Adrenal gland (tissue), 12 donors: ENCODE results near the gene PHF21A. TPM values are rescaled to one million over a fixed set of nuclear protein-coding genes. Genes with fewer than 3 reads are reported as not detected.

Experiments used
- DNase-seq, 7 donors: peaks; one replicate each; pipeline ENCODE4 v3.0.0-alpha.2; 2019 to 2020
- H3K27ac ChIP-seq, 5 donors: fragments of 200-600 bp; sonication (generic) in 4 of 5; 1 replicate in 3 of 5; 2 replicates in 2 of 5; pipeline versions ENCODE4 v1.5.1 to v1.8.0; 2016 to 2020; ENCODE audit warnings: mild to moderate bottlenecking in 1 of 5
- H3K27me3 ChIP-seq: fragments of 200-600 bp; 2 replicates; pipeline ENCODE4 v1.8.0; 2021
- H3K36me3 ChIP-seq, 2 donors: fragments of 200-600 bp; replicated peaks in 1 of 2; 1 replicate in 1 of 2; 2 replicates in 1 of 2; pipeline versions ENCODE4 v1.5.1 to v1.8.0; 2018 to 2022
- H3K4me1 ChIP-seq, 2 donors: fragments of 200-600 bp; replicated peaks in 1 of 2; 1 replicate in 1 of 2; 2 replicates in 1 of 2; pipeline versions ENCODE4 v1.5.1 to v1.8.0; 2018 to 2021
- H3K4me3 ChIP-seq, 4 donors: fragments of 200-600 bp; sonication (generic) in 3 of 4; one replicate each; pipeline ENCODE4 v1.5.1; 2016 to 2018
- H3K9me3 ChIP-seq, 3 donors: fragments of 200-600 bp; sonication (generic) in 1 of 3; replicated peaks in 1 of 3; 1 replicate in 2 of 3; 2 replicates in 1 of 3; pipeline versions ENCODE4 v1.5.1 to v1.8.0; 2016 to 2021
- POLR2A ChIP-seq, 2 donors: fragments of 450-650 bp; IDR thresholded peaks; one replicate each; pipeline ENCODE4 v1.6.1; 2017; ENCODE audit warnings: antibody characterized with exemption in 2 of 2, mild to moderate bottlenecking in 2 of 2, moderate library complexity in 1 of 2
- WGBS, 4 donors: extraction: QIAGEN DNeasy Blood & Tissue Kit in 2 of 4; methylation state at CpG; one replicate each; pipeline versions ENCODE4 v1.1.5 to v1.1.7; 2013 to 2017; 5-methylcytosine and 5-hydroxymethylcytosine counted together
- intact Hi-C, 2 donors: fragments of 100-400 bp; cut with DNase I; formaldehyde crosslinking; loops; one replicate each; pipeline versions ENCODE4 v1.14.1 to v1.15.0; 2022 to 2023
- polyA plus RNA-seq, 3 donors: library from polyadenylated mRNA; stranded (reverse); fragments of 200-250 nt in 2 of 3; fragments of 350-450 nt in 1 of 3; fragmentation: Illumina TruSeq in 1 of 3; extraction: RNeasy Lipid Tissue Mini Kit (QIAGEN cat#74804) in 1 of 3; gene quantifications; one replicate each; pipeline ENCODE4 v1.2.3, GENCODE V29; 2013 to 2014
- total RNA-seq, 9 donors: library from RNA; depleted of rRNA in 4 of 9; stranded (reverse); fragments of >200 nt in 4 of 9; fragments of 120-200 nt in 1 of 9; fragmentation: NEBNext Ultra II Directional in 1 of 9; extraction: Animal tissue kit (Norgen Biotek cat#: 25700) in 1 of 9; gene quantifications; one replicate each; pipeline versions ENCODE4 v1.1.0 to v1.2.4, GENCODE V29; 2013 to 2023
- TF ChIP-seq, protein P1 (sequence below), 6 experiments: fragments of 450-650 bp in 4 of 6; fragments of 200-600 bp in 2 of 6; sonication (generic) in 1 of 6; IDR thresholded peaks; 1 replicate in 5 of 6; 2 replicates in 1 of 6; pipeline versions ENCODE4 v1.5.1 to v1.8.0; 2016 to 2021; ENCODE audit warnings: antibody characterized with exemption in 6 of 6, mild to moderate bottlenecking in 2 of 6, moderate library complexity in 1 of 6
- donor health status: healthy with polysubstance abuse.
- donor health status: Bipolar disorder and iron deficiency.
- donor health status: DM: yes; HTN: yes; CAD: no.
- donor health status: DM: no; HTN: no; CAD: no.
- donor health status: DM: no; HTN: no; CAD: no.
- donor health status: DM: yes; HTN: yes; CAD: no.

The PHF21A gene
- total and polyA plus RNA-seq, 12 donors, result 28.4 to 85.1 (median 40.0) TPM

DNA sequence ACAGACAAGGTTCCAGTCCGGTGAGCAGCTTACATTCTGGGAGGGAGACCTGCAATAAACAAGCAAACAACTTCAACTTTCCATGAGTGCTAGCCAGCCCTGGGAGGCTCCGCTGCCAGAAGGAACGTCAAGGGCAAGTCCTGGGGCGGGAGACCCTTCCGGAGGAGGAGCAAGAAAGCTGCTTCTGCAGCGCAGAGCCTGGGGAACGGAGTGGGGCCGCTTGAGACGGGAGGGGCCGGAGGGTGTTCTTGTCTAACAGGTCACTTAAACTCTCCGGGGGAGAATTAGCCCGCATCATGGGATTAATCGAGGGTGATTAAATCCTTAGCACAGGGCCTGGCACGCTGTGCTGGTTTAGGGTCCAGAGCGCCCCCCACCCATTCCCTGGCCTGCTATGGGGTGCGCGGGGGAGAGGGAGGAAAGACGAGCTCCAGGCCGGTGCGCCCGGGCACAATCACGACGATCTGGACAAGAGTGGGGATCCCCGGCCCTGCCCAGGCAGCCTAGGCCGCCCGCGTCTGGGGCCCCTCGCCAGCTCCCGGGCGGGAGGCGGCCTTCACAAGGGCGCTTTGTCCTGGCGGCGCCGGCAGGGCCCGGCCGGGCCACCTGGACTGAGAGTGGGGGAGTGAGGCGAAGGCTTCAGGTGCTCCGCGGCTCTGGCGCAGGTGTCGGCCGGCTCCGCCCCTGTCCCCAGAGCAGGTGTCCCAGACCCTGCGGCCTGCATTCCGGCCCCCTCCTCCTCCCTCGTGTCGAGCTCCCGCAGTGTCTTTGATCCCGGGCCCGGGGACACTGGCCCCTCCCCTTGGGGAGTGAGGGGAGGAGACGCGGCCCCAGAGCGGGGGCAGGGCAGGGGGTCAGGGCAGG lies 199.5 kb downstream of the PHF21A start:
- no peaks in the 10 kb centered on the region for H3K36me3 ChIP-seq
- H3K4me3 ChIP-seq, result peak overlapping the region in 2 of 4 donors; percentile 13 to 59
- no peaks in the 10 kb centered on the region for H3K27me3 ChIP-seq
- peaks cover 6 to 27% of the 10 kb centered on the region in 2 donors for H3K4me1 ChIP-seq
- 17 to 40% (median 21%) methylated on average over 5 to 54 of the region's 54 CpGs for WGBS, 4 donors
- H3K9me3 ChIP-seq, result no peaks in the 10 kb centered on the region
- peak in 1 of 2 donors; percentile 15 for TF ChIP-seq POLR2A (IDR thresholded peaks at IDR 0.05)
- TF ChIP-seq, protein P1, sequence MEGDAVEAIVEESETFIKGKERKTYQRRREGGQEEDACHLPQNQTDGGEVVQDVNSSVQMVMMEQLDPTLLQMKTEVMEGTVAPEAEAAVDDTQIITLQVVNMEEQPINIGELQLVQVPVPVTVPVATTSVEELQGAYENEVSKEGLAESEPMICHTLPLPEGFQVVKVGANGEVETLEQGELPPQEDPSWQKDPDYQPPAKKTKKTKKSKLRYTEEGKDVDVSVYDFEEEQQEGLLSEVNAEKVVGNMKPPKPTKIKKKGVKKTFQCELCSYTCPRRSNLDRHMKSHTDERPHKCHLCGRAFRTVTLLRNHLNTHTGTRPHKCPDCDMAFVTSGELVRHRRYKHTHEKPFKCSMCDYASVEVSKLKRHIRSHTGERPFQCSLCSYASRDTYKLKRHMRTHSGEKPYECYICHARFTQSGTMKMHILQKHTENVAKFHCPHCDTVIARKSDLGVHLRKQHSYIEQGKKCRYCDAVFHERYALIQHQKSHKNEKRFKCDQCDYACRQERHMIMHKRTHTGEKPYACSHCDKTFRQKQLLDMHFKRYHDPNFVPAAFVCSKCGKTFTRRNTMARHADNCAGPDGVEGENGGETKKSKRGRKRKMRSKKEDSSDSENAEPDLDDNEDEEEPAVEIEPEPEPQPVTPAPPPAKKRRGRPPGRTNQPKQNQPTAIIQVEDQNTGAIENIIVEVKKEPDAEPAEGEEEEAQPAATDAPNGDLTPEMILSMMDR (IDR thresholded peaks at IDR 0.05), result no peak
- DNase-seq, result peak in 6 of 7 donors; percentile 40 to 60 (median 50)
- intact Hi-C loops, result no loop called here
- H3K27ac ChIP-seq, result peak overlapping the region in 2 of 5 donors; percentile 63 to 70

DNA sequence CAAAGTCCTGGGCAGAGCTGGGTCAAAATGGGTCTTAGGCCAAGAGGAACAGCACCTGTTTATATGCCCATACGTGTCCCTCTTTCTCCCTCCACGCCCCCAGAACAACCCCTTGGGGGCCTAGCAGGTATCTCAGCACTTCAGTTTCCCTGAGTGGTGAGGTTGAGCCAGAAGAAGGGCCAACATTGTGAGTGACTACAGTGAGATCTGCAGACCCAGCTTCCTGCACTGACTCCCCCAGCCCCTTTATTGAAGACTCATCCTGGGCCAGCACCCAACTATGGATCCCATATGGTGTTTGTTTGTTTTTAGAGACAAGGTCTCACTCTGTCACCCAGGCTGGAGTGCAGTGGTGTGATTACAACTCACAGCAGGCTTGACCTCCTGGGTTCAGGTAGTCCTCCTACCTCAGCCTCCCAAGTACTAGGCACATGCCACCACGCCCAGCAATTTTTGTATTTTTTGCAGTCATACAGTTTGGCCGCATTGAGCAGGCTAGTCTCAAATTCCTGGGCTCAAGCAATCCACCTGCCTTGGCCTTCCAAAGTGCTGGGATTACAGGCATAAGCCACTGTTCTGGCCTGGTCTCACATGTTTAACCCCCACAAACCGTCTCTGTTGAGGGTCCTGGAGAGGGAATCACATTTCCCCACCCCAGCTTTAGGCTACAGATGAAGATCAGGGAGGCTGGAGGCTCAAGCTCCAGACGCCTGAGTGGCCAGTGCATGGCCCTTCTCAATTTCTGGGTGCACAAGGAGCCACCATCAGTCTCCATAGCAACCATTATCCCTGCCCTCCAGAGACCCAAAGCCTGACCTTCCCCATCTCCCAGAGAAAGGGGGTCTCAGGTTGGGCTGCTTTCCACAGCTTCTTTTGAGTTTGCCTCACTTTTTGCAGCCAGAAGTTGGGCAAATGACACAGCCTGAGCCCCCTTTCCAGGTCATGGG lies 200.4 kb downstream of the PHF21A start:
- DNase-seq, result peak in 1 of 7 donors; percentile 12
- WGBS, 4 donors, result 86 to 95% (median 90%) methylated on average over 6 of the region's 6 CpGs
- Histone ChIP-seq H3K27me3 (no peaks in the 10 kb centered on the region), H3K9me3 (no peaks in the 10 kb centered on the region), H3K36me3 (peaks cover 0 to 4% of the 10 kb centered on the region in 2 donors), H3K4me3 (no peak overlapping the region), H3K27ac (peak overlapping the region in 2 of 5 donors; percentile 63 to 70), H3K4me1 (peaks cover 6 to 36% of the 10 kb centered on the region in 2 donors)
- TF ChIP-seq, protein P1 (IDR thresholded peaks at IDR 0.05), result no peak
- no peak for TF ChIP-seq POLR2A (IDR thresholded peaks at IDR 0.05)
- intact Hi-C loops, result no loop called here

DNA sequence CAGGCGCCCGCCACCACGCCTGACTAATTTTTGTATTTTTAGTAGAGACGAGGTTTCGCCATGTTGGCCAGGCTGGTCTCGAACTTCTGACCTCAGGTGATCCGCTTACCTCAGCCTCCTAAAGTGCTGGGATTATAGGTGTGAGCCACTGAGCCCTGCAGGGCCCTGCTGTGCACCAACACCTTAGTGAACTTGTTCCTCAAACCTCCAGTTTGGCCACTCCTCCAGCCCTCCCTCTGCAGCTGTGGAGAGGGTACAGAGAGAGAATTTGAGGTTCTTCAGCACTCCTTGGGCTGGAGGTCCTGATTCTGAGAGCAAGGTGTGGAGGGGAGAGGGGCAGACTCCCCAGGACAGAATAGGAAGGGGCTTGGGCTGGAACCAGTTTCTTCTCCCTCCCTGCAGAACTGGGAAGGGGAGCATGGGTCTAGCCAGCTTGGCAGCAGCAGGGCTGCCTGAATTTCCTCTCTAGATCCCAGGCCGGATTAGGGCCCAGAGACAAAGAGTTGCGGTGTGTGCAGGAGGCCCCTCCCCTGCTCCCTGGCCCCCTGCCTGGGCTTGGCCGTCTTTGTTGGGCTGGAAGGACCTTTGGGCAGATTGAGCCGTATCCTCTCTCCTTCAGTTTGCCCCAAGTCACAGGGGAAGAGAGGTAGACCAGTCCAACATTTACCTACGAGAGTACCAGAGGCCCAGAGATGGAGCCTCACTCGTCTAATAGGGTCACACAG lies 201.3 kb downstream of the PHF21A start:
- peaks cover 0 to 12% of the 10 kb centered on the region in 2 donors for H3K36me3 ChIP-seq
- no peak for TF ChIP-seq POLR2A (IDR thresholded peaks at IDR 0.05)
- TF ChIP-seq, protein P1 (IDR thresholded peaks at IDR 0.05), result no peak
- H3K27ac ChIP-seq, result no peak overlapping the region
- WGBS, 4 donors, result 81 to 90% (median 85%) methylated on average over 13 of the region's 13 CpGs
- H3K4me1 ChIP-seq, result peaks cover 6 to 38% of the 10 kb centered on the region in 2 donors
- intact Hi-C loops, result loop anchor here in 1 of 2 donors (10.0 kb wide), 1 partner anchor 55 kb away; no protein-coding TSS in a partner anchor
- no peaks in the 10 kb centered on the region for H3K9me3 ChIP-seq
- H3K27me3 ChIP-seq, result no peaks in the 10 kb centered on the region
- peak in 1 of 7 donors; percentile 13 for DNase-seq
- no peak overlapping the region for H3K4me3 ChIP-seq
